ENCODE data around the gene DOCK3.

The DOCK3 gene

DNA sequence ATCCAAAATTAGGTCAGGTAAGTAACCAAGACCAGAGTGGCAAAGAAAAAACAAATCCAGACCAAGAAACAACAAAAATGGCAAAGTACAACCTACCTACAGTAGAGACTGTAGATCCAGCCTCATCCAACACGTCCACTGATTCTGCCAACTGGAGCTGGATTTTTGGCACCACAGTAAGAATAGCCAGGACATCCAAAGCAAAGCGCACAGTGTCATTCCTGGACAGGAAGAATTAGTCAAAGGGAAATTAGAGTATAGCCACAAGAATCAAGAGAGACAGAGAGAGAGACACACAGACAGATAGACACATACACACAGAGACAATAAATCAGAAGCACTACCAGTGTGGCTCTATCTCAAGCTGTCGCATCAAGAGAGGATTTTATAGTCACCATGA is 747.5 kb downstream of the DOCK3 start:
- DNase-seq (ENCODE audit: low spot score): no peak

DNA sequence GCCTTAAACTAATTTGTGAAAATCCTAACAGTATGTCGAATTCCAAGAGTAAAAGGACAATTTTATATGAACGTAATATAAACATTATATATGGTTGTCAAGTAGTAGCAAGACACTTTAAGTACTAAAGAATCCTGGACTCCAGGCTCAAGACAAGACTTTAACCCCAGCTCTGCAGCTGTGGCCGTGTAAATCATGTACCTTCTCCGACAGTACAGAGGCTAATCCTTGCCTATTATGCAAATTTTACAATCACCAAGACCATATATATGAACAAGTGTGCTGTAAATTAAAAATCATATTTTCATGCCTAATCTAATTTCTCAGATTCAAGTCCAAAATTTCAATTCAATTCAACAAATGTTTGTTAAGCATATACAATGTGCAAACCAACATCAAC is 752.2 kb downstream of the DOCK3 start:
- no peak for DNase-seq (ENCODE audit: low spot score)

DNA sequence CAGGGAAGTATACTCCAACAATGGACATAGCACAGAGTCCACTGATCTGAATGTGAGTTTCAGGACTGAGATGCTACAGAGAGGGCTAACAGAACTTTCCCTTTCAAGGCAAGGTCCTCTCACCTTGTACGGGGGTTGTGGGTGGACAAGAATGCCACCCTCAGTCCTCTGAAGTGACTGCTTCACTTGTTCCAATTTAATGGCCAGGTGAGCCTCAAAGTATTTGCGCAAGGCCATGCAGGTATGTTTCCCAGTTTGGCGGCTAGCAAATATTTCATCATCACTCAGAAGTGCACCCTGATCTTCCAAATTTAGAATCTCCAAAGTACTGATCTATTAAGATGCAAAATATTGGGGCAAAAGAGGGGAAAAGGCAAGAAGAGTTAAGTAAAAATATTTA is 754.4 kb downstream of the DOCK3 start:
- no peak for DNase-seq (ENCODE audit: low spot score)
